Limb (tissue), 2 donors: ENCODE data around the gene SMIM34.
"Not testable (repeated sequence)": the region's sequence is repeated elsewhere in the genome, so short reads cannot be mapped to it uniquely, and the experiment has no call there.

ENCODE experiments used
- DNase-seq, 2 donors: peaks; one replicate each; pipeline ENCODE4 v3.0.0-alpha.2; 2016; ENCODE audit errors: extremely low spot score in 2 of 2

SMIM34 gene

GRCh38 chr21:34423805-34424204 is at the start of gene SMIM34:
TSS of gene SMIM34 (minus strand) at chr21:34423951. CDS start at chr21:34423839, 112 bp downstream.
- DNase-seq, result not testable (repeated sequence)

- not testable (repeated sequence) for DNase-seq
Measured at GRCh38 chr21:34467333-34467732, 43.6 kb upstream of the SMIM34 start.

- not testable (repeated sequence) for DNase-seq
Measured at GRCh38 chr21:34459426-34459825, 35.7 kb upstream of the SMIM34 start.

GRCh38 chr21:34458266-34458665 is 34.5 kb upstream of the SMIM34 start:
- DNase-seq, result not testable (repeated sequence)

GRCh38 chr21:34456180-34456579 is 32.4 kb upstream of the SMIM34 start:
- DNase-seq, result not testable (repeated sequence)

GRCh38 chr21:34455628-34456027 is 31.9 kb upstream of the SMIM34 start:
- not testable (repeated sequence) for DNase-seq

- DNase-seq, result not testable (repeated sequence)
Measured at GRCh38 chr21:34447018-34447417, 23.3 kb upstream of the SMIM34 start.

GRCh38 chr21:34443486-34443885 is 19.7 kb upstream of the SMIM34 start:
- not testable (repeated sequence) for DNase-seq

GRCh38 chr21:34429710-34430109 is 6.0 kb upstream of the SMIM34 start:
- not testable (repeated sequence) for DNase-seq

- DNase-seq, result not testable (repeated sequence)
Measured at GRCh38 chr21:34428441-34428840, 4.7 kb upstream of the SMIM34 start.

- not testable (repeated sequence) for DNase-seq
Measured at GRCh38 chr21:34427339-34427738, 3.6 kb upstream of the SMIM34 start.

- not testable (repeated sequence) for DNase-seq
Measured at GRCh38 chr21:34417448-34418077, 6.2 kb downstream of the SMIM34 start.

- not testable (repeated sequence) for DNase-seq
Measured at GRCh38 chr21:34407294-34407693, 16.5 kb downstream of the SMIM34 start.

GRCh38 chr21:34406676-34407075 is 17.1 kb downstream of the SMIM34 start:
- not testable (repeated sequence) for DNase-seq

- not testable (repeated sequence) for DNase-seq
Measured at GRCh38 chr21:34406102-34406501, 17.6 kb downstream of the SMIM34 start.

GRCh38 chr21:34405686-34406085 is 18.1 kb downstream of the SMIM34 start:
- DNase-seq, result not testable (repeated sequence)

- not testable (repeated sequence) for DNase-seq
Measured at GRCh38 chr21:34404742-34405141, 19.0 kb downstream of the SMIM34 start.

- DNase-seq, result not testable (repeated sequence)
Measured at GRCh38 chr21:34400522-34400921, 23.2 kb downstream of the SMIM34 start.

- DNase-seq, result not testable (repeated sequence)
Measured at GRCh38 chr21:34383724-34384415, 39.9 kb downstream of the SMIM34 start.

GRCh38 chr21:34383138-34383537 is 40.6 kb downstream of the SMIM34 start:
- DNase-seq, result not testable (repeated sequence)

GRCh38 chr21:34375619-34375972 is 48.2 kb downstream of the SMIM34 start:
- not testable (repeated sequence) for DNase-seq

- DNase-seq, result not testable (repeated sequence)
Measured at GRCh38 chr21:34374940-34375618, 48.7 kb downstream of the SMIM34 start, which contains the start of gene SMIM11. TSS of gene SMIM11 (plus strand) at chr21:34375507. CDS start at chr21:34379505, 3,998 bp downstream.
